HPDE6-E6E7 (cell line): ENCODE measurements around the gene KRTAP3-2.

Experiments
- DNase-seq: peaks from one replicate; pipeline ENCODE4 v3.0.0; 2011; ENCODE audit warnings: missing footprints; ENCODE audit errors: extremely low spot score

Gene KRTAP3-2

DNA sequence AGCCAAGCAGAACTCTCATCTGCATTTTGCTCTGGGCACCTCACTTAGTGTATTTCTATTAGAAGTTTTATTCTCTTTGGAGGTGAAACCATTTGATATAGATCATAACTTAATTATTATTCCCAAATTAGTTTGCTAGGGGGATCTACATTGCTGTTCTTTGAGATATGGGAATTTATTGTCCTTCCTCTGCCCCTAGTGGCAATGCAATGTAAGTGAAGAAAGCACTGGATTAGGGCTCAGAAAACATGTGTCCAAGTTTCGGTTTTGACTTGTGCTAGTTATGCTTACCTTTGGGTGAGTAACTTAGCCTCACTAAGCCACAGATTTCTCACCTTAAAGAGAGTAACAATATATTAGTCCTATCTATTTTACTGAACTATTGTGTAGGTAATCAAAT is 35.9 kb downstream of the KRTAP3-2 start:
- DNase-seq, result no peak

DNA sequence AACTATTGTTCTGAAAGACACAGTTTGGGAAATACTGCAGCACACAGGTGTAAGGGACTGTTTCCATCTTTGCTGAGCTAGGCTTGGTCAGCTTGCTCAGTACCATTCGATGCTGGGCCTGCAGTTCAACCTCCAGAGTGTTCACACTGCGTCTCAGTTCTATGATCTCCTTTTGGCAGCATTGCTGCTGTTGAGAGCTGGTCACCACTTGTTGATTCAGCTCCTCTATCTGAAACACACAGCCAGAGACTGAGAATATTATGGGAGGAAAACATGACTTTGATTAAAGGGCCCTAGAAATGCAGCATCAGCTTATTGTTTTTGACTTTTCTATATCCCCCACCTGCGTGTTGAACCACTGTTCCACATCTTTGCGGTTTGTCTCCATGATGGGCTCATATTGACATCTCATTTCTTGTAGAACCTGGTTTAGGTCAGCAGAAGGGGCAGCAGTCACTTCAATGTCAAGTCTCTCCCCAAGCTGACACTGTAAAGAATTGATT is 37.6 kb downstream of the KRTAP3-2 start:
- DNase-seq, result no peak

DNA sequence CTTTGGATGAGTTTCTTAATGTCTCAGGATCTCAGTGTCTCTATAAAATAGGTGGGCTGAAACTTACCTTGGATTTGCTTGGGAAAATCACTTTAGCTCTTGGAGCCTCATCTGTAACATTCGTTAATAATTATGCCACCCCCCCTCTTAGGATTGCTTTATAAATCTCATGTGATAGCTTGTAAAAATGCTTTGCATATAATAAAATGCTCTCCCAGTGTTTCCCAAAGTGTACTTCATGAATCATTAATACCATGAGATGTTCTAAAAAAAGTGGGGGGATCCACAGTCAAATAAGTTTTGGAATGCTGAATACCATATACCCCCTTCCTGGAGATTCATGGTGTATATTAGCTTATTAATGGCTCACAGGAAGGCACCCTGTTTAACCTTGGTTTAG is 38.1 kb downstream of the KRTAP3-2 start:
- DNase-seq, result no peak

DNA sequence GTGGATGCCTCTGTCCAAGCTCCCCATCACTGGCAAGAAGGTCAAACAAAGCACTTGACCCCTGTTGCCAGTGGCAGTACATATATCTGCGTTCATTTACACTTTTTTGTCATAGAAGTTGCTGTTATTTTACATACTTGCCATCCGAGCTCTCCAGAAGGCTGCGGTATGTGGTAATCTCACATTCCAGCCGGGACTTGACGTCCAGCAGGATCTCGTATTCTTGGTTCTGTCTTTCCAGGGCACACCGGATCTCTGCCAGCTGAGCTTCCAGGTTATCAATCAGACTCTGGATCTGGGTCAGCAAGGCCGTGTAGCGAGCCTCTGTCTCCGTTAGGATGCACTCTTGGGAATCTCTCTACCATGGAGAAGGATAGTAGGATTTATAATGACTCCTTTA is 39.6 kb downstream of the KRTAP3-2 start:
- no peak for DNase-seq

DNA sequence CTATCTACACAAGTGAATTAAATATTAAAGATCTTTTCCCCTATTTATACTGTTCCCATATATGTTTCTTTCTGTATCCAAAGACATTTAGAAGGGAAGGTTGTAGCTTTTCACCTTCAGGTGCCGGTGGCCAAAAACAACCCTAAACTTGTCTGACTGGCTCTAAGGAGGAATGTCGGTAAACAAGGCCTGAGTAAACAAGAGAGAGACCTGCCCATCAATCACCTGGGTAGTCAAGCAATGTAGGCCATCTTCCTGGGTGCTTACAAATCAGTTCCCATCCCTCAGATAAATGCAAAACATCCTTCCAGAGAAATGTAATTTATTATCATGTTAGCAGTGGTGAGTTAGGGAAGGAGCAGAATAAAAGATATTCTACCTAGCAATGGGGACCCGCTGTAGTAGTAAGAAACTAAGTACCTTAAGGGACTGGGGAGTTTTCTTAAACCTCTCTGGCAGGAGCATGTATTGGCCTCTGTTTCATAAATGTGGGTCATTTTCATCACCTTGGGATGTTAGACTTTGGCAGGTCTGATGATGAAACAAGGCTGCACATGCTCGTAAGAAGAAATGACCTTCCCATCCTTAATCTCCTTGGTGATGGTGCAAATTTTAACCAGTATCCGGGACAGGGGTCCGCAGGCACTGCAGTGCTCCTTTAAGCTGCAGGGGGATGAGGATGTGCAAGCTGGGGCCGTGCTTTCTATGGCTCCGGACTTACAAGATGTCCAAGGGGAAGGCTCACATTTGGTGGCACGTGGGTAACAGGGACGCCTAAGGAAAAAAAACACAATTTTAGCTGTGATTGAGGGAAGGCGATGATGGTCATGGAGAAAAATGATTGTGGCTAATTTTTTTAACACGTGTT is 41.4 kb downstream of the KRTAP3-2 start:
- DNase-seq, result peak; percentile 42

DNA sequence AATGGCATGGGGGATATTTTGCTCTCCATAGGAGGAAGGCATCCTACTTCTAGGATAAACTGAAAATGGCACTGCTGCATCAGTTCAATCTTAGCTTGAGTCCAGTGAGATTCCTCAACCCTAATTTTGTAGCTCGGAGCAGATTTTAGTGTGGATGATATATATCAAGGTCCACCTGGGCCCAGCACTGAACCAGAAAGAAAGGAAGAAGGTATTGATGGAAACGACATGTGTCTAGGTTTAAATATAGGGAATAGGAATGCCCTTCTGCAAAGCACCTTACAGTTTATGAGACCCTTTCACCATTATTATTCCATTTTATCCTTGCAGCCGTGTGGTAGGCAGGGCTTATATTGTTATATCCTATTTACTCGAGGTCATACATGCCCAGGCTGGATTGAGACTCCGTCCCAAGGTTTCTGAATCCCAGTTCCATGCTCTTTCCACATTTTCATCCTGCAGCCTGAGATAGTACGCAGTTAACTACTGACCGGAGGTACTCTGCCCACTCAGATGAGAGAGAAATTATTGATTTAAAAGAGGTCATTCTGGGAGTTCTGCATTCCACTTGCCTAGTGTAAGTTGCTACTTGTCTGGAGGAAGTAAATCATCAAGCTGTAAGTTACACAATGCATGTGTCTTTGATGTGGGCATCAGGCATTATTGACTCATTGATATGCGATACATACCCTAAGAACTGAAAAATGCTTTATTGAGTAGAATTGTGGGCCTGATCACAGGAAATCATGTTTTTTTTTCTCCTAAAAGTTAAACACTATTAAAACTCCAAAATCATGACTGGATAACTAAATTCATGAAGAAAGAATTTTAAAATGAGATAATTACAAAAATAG is 43.1 kb downstream of the KRTAP3-2 start:
- DNase-seq, result peak; percentile 58

DNA sequence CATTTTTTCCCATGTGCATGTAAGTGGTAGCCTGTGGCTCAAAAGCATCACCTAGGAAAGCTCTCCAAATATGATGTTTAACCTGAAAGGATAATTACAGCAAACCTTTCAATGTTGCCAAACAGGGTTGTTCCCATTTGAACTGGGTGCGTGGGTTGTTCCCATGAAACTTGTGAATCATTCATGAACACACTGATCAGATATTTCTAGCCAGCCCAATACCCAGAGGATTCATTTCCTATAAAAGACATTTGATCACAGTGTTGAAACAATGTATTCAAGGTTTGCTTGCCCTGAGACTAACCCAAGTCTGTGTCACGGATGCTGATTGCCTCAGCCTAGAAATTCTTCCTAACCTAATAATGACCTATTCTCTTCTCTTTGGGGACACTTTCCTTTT is 45.8 kb downstream of the KRTAP3-2 start:
- DNase-seq, result peak; percentile 79

DNA sequence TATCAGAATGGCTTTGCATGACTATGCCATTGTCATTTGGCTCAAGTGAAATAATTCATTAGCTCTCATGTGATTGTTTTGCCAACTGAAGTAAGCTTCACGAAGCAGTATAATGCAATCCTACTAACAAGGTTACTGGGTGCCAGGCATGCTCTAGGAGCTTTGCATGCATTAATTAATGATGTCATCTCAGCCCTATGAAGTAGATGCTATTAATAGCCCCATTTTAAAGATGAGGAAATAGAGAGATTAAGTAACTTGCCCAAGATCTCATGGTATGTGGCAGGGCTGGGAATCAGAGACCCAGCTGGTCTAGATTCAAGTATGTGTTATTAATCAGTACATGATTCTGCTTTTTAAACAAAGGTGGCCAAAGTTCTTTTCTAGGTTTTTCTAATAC is 47.0 kb downstream of the KRTAP3-2 start:
- peak; percentile 22 for DNase-seq

DNA sequence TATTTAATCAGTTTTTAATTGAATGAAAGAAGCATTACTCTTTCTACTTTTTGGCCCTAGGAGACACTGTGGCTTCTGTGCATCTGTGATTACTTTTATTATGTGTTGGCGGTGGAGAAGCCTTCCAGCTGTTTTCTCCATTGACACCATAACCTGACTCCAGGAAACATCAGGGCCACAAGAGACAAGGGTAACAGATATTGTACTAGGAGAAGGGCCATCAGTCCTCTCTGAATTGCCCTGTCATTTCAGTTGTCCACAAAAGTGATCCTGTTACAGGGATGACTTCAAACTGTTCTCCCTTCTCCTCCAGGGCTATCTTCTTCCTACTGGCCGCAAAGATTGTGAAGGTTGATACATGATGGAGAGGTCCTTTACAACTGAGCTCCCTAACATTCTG is 47.6 kb downstream of the KRTAP3-2 start:
- no peak for DNase-seq

DNA sequence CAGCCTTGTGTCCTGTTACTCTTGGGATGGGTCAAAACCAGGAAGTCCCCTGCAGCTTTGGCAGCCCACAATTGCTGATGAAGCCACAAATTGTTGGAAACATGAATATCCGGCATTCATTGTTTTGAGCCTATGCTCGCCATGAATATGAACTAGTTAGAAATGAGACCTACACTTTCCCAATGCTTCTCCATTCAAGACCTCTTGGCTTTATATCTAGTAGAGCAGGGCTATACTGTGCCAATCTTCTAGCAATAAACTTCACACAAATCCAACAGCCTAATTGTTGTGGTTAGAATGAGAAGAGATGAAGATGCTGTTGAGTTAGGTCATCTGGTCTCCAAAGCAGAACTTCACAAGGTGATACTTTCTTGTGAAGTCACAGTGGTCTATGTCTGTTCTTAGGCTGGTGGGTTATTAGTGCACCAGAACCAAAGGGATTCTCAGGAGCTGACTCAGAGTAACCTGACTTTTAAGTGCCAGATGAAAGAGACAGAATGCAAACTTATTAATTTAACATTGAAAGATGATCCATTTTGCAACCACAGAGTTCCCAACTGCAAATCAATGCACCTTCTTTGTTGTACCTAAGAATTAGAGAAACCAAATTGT is 48.6 kb downstream of the KRTAP3-2 start:
- DNase-seq, result no peak

DNA sequence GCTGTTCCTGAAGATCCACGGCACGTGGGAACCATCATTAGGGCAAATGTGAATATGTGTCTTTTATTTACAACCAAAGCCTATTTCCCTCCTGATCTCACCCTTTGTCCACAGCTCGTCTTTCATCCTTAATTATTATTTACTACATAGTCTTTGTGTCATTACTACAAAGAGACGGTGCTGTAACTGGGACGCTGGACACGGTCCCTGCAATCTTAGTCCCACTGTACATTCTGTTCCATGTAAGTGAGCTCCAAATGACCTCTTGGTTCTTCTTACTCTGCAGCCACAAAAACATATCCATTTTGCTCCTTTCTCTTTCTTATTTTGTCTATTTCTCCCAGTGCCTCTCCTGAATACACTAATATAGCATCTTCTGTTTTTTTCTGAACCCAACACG is 49.5 kb downstream of the KRTAP3-2 start:
- DNase-seq, result no peak

DNA sequence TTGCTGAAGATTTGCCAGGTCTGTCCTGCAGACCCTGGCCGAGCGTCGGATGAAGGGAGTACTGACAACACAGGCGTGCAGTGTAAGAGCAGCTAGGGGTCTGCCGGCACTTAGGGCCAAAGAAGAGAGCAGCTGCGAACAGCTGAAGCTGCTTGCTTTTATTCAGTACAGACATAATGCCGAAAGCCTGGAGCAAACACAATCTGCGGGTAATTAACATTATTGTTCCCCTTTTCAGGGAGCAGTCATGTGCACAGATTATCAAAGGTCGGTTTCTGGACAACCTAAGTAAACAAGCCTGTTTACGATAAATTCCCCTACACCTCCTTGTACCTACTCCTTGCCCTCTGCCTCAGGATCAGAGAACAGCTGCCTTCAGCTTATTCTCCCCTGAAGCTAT is 50.3 kb downstream of the KRTAP3-2 start:
- no peak for DNase-seq
